Spleen (tissue), 11 donors: ENCODE data around the gene CLEC3A. TPM values are rescaled to one million over a fixed set of nuclear protein-coding genes. Genes with fewer than 3 reads are reported as not detected.

ENCODE experiments used
- DNase-seq: peaks from one replicate; pipeline ENCODE4 v3.0.0-alpha.2; 2020
- H3K27ac ChIP-seq, 8 donors: fragments of 200-600 bp; sonication (generic) in 7 of 8; 1 replicate in 4 of 8; 2 replicates in 4 of 8; pipeline versions ENCODE4 v1.5.0 to v1.8.0; 2016 to 2021; ENCODE audit warnings: inconsistent platforms in 4 of 8, mild to moderate bottlenecking in 4 of 8, moderate library complexity in 1 of 8
- H3K27me3 ChIP-seq, 7 donors: fragments of 200-600 bp; sonication (generic) in 6 of 7; replicated peaks in 1 of 7; 1 replicate in 4 of 7; 2 replicates in 3 of 7; pipeline versions ENCODE4 v1.5.0 to v1.8.0; 2016 to 2021; ENCODE audit warnings: inconsistent platforms in 3 of 7, mild to moderate bottlenecking in 1 of 7
- H3K36me3 ChIP-seq, 6 donors: fragments of 200-600 bp; sonication (generic) in 5 of 6; 1 replicate in 4 of 6; 2 replicates in 2 of 6; pipeline versions ENCODE4 v1.5.0 to v1.8.0; 2016 to 2021; ENCODE audit warnings: inconsistent platforms in 2 of 6
- H3K4me1 ChIP-seq, 6 donors: fragments of 200-600 bp; sonication (generic) in 5 of 6; 1 replicate in 3 of 6; 2 replicates in 3 of 6; pipeline versions ENCODE4 v1.5.0 to v1.8.0; 2016 to 2021; ENCODE audit warnings: inconsistent platforms in 3 of 6
- H3K4me3 ChIP-seq, 8 donors: fragments of 200-600 bp; sonication (generic) in 7 of 8; 1 replicate in 4 of 8; 2 replicates in 4 of 8; pipeline versions ENCODE4 v1.5.0 to v1.8.0; 2016 to 2021; ENCODE audit warnings: inconsistent platforms in 4 of 8, mild to moderate bottlenecking in 4 of 8, moderate library complexity in 2 of 8
- H3K9me3 ChIP-seq, 8 donors: fragments of 200-600 bp; sonication (generic) in 7 of 8; 1 replicate in 4 of 8; 2 replicates in 4 of 8; pipeline versions ENCODE4 v1.5.0 to v1.8.0; 2016 to 2021; ENCODE audit warnings: inconsistent platforms in 4 of 8
- CTCF ChIP-seq, 11 experiments: fragments of 200-600 bp in 7 of 11; fragments of 450-650 bp in 4 of 11; sonication (generic) in 4 of 11; IDR thresholded peaks in 8 of 11; conservative IDR thresholded peaks in 3 of 11; 1 replicate in 7 of 11; 2 replicates in 4 of 11; pipeline versions ENCODE4 v1.4.0 to v1.8.0; 2016 to 2021; ENCODE audit warnings: antibody characterized with exemption in 11 of 11, inconsistent platforms in 4 of 11, mild to moderate bottlenecking in 1 of 11
- POLR2A ChIP-seq, 3 donors: fragments of 450-650 bp; IDR thresholded peaks; one replicate each; pipeline ENCODE4 v1.5.1; 2017; ENCODE audit warnings: antibody characterized with exemption in 3 of 3, mild to moderate bottlenecking in 1 of 3
- POLR2AphosphoS5 ChIP-seq, 3 donors: sonication (generic); formaldehyde crosslinking; IDR thresholded peaks; one replicate each; pipeline ENCODE4 v1.5.1; 2017; ENCODE audit warnings: antibody characterized with exemption in 3 of 3
- WGBS, 5 donors: extraction: QIAGEN DNeasy Blood & Tissue Kit in 3 of 5; methylation state at CpG; one replicate each; pipeline versions ENCODE4 v1.1.5 to v1.1.7; 2013 to 2018; 5-methylcytosine and 5-hydroxymethylcytosine counted together
- intact Hi-C: fragments of 100-400 bp; cut with DNase I; formaldehyde crosslinking; loops from one replicate; pipeline ENCODE4 v1.15.0; 2023; ENCODE audit warnings: low total_unique reads
- polyA plus RNA-seq, 3 donors: library from polyadenylated mRNA; stranded (reverse); fragments of 200-250 nt; gene quantifications; one replicate each; pipeline ENCODE4 v1.2.1, GENCODE V29; 2013
- total RNA-seq, 7 donors: library from RNA; depleted of rRNA in 3 of 7; stranded (reverse); fragments of >200 nt in 3 of 7; fragmentation: NEBNext Ultra II Directional in 4 of 7; extraction: Animal tissue kit (Norgen Biotek cat#: 25700) in 4 of 7; gene quantifications; one replicate each; pipeline versions ENCODE4 v1.1.0 to v1.2.1, GENCODE V29; 2016 to 2021
- donor health status: healthy with polysubstance abuse.
- donor health status: DM: no; HTN: no; CAD: no; lungs with moderate emphysema.
- donor health status: DM: no; HTN: no; CAD: no.
- donor health status: Bipolar disorder and iron deficiency.
- donor health status: healthy.
- donor health status: DM: no; HTN: no; CAD: no.
- donor health status: DM: yes; HTN: yes; CAD: no.

The CLEC3A gene
- total and polyA plus RNA-seq, 10 donors = not detected

- no peaks in the 10 kb centered on the region for H3K4me1 ChIP-seq
- intact Hi-C loops = no loop called here
- 46 to 75% (median 70%) methylated on average over 4 of the region's 4 CpGs for WGBS, 5 donors
These were observed 43.0 kb downstream of the CLEC3A start for GRCh38 chr16:78065319-78065718.

DNA sequence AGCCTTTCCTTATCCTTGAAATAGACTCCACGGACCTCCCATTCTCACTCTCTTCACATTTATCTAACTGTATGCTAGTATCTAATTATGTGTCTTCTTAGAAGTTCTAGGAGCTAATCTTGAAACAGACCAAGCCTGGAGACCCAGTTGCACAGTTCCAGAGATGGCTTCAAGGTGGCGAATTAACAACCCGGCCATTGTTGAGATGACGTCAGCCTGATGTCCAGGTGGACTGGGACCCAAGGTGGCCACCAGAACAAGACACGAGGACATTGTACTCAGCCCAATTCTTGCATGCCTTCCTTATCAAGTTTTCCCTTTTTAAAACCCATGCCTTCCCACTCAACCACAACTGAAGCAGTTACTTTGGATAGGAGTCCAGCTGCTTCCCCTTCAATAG lies 47.6 kb downstream of the CLEC3A start:
- Histone ChIP-seq H3K9me3 (peaks cover 0 to 3% (median 0%) of the 10 kb centered on the region in 8 donors), H3K36me3 (no peaks in the 10 kb centered on the region), H3K4me3 (no peak overlapping the region), H3K27me3 (peaks cover 0 to 31% (median 0%) of the 10 kb centered on the region in 7 donors), H3K27ac (no peak overlapping the region), H3K4me1 (no peaks in the 10 kb centered on the region)
- DNase-seq = no peak
- TF ChIP-seq CTCF (IDR thresholded peaks at IDR 0.05 in 8 of 11, conservative IDR thresholded peaks at IDR 0.05 in 3 of 11) (no peak), POLR2AphosphoS5 (IDR thresholded peaks at IDR 0.05) (no peak), POLR2A (IDR thresholded peaks at IDR 0.05) (no peak)
- 88 to 91% (median 90%) methylated on average over 5 of the region's 5 CpGs for WGBS, 5 donors
- intact Hi-C loops = no loop called here

More at GRCh38 chr16:78065319-78065718, 43.0 kb downstream of the CLEC3A start:
- peaks cover 0 to 10% (median 0%) of the 10 kb centered on the region in 7 donors for H3K27me3 ChIP-seq
- no peaks in the 10 kb centered on the region for H3K36me3 ChIP-seq
- H3K9me3 ChIP-seq = peaks cover 0 to 3% (median 0%) of the 10 kb centered on the region in 8 donors
- H3K27ac ChIP-seq = no peak overlapping the region
- DNase-seq = no peak
- no peak overlapping the region for H3K4me3 ChIP-seq
- no peak for TF ChIP-seq POLR2A (IDR thresholded peaks at IDR 0.05)
- TF ChIP-seq CTCF (IDR thresholded peaks at IDR 0.05 in 8 of 11, conservative IDR thresholded peaks at IDR 0.05 in 3 of 11) = no peak
- no peak for TF ChIP-seq POLR2AphosphoS5 (IDR thresholded peaks at IDR 0.05)

DNA sequence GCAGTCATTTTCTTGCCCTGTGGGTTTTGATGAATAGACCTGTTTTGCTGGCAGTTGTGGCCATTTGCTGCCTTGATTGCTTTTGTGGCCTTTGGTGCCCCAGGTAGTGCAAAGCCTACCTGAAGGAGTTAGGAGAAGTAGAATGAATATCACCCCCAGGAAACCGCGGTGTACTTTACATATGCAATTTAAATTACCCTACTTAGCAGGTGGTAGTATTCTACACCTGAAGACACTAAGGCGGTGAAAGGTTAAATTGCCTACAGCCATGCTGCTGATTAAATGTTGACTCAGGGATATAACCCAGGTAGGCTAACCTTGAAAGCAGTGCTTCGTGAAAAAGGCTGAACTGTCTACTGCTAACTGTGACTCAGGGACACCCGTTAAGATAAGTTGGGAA lies 49.9 kb downstream of the CLEC3A start:
- WGBS, 5 donors = 16 to 28% (median 19%) methylated on average over 5 of the region's 5 CpGs
- DNase-seq = no peak
- H3K4me3 ChIP-seq = no peak overlapping the region
- H3K36me3 ChIP-seq = no peaks in the 10 kb centered on the region
- peaks cover 0 to 3% (median 0%) of the 10 kb centered on the region in 8 donors for H3K9me3 ChIP-seq
- H3K27me3 ChIP-seq = peaks cover 0 to 28% (median 0%) of the 10 kb centered on the region in 7 donors
- TF ChIP-seq POLR2A (IDR thresholded peaks at IDR 0.05) = no peak
- TF ChIP-seq CTCF (IDR thresholded peaks at IDR 0.05 in 8 of 11, conservative IDR thresholded peaks at IDR 0.05 in 3 of 11) = no peak
- TF ChIP-seq POLR2AphosphoS5 (IDR thresholded peaks at IDR 0.05) = no peak
- H3K4me1 ChIP-seq = no peaks in the 10 kb centered on the region
- no peak overlapping the region for H3K27ac ChIP-seq
- intact Hi-C loops = no loop called here

- WGBS, 5 donors = 62 to 87% (median 78%) methylated on average over 3 of the region's 3 CpGs
- no peak for DNase-seq
- Histone ChIP-seq H3K4me3 (no peak overlapping the region), H3K27me3 (peaks cover 0 to 31% (median 0%) of the 10 kb centered on the region in 7 donors), H3K27ac (no peak overlapping the region), H3K9me3 (no peaks in the 10 kb centered on the region), H3K4me1 (no peaks in the 10 kb centered on the region), H3K36me3 (no peaks in the 10 kb centered on the region)
- intact Hi-C loops = no loop called here
- TF ChIP-seq CTCF (IDR thresholded peaks at IDR 0.05 in 8 of 11, conservative IDR thresholded peaks at IDR 0.05 in 3 of 11) (no peak), POLR2AphosphoS5 (IDR thresholded peaks at IDR 0.05) (no peak), POLR2A (IDR thresholded peaks at IDR 0.05) (no peak)
These were observed 53.5 kb downstream of the CLEC3A start for GRCh38 chr16:78075800-78076199.
